RWPE2 (cell line): ENCODE measurements around the gene ACOT12.
"Not testable (repeated sequence)": the region's sequence is repeated elsewhere in the genome, so short reads cannot be mapped to it uniquely, and the experiment has no call there.

Experiments
- ATAC-seq: fragments of 200-7000 bp; cut with Tn5 transposase; 3 replicates; pipeline ENCODE4 v1.9.1; 2021; ENCODE audit warnings: low read depth
- DNase-seq: peaks from one replicate; pipeline ENCODE4 v3.0.0-alpha.2; 2020; ENCODE audit warnings: low spot score
- H3K27ac ChIP-seq: fragments of 450-650 bp; 2 replicates; pipeline ENCODE4 v1.5.1; 2017; ENCODE audit warnings: mild to moderate bottlenecking; ENCODE audit not compliant: poor library complexity, severe bottlenecking
- H3K27me3 ChIP-seq: fragments of 250-450 bp; sonication (Bioruptor Pico); 2 replicates; pipeline ENCODE4 v1.5.1; 2021; ENCODE audit warnings: mild to moderate bottlenecking, moderate library complexity; ENCODE audit not compliant: insufficient read depth, poor library complexity, severe bottlenecking
- H3K36me3 ChIP-seq: fragments of 250-450 bp; sonication (Bioruptor Pico); 2 replicates; pipeline ENCODE4 v1.5.1; 2020; ENCODE audit warnings: low read depth, mild to moderate bottlenecking, moderate library complexity
- H3K4me1 ChIP-seq: fragments of 250-450 bp; sonication (Bioruptor Pico); 2 replicates; pipeline ENCODE4 v1.5.1; 2021; ENCODE audit warnings: mild to moderate bottlenecking, moderate library complexity; ENCODE audit not compliant: insufficient read depth, poor library complexity, severe bottlenecking
- H3K4me3 ChIP-seq: fragments of 250-450 bp; sonication (Bioruptor Pico); 2 replicates; pipeline ENCODE4 v1.5.1; 2021; ENCODE audit warnings: mild to moderate bottlenecking, moderate library complexity; ENCODE audit not compliant: severe bottlenecking
- H3K9me3 ChIP-seq: fragments of 250-450 bp; sonication (Bioruptor Pico); 2 replicates; pipeline ENCODE4 v1.5.1; 2021; ENCODE audit warnings: mild to moderate bottlenecking, moderate library complexity; ENCODE audit not compliant: severe bottlenecking
- CTCF ChIP-seq: fragments of 450-650 bp; IDR thresholded peaks from one replicate; pipeline ENCODE4 v1.5.1; 2017; ENCODE audit warnings: mild to moderate bottlenecking, moderate library complexity; ENCODE audit not compliant: poor library complexity, severe bottlenecking

The ACOT12 gene

GRCh38 chr5:81353189-81353588, 40.7 kb downstream of the ACOT12 start:
- no peak for DNase-seq
- Histone ChIP-seq H3K9me3 (no peaks in the 10 kb centered on the region), H3K27ac (no peak overlapping the region), H3K36me3 (no peaks in the 10 kb centered on the region), H3K4me3 (no peak overlapping the region), H3K27me3 (no peaks in the 10 kb centered on the region), H3K4me1 (no peaks in the 10 kb centered on the region)
- ATAC-seq, result no peak
- no peak for TF ChIP-seq CTCF

GRCh38 chr5:81350507-81350906, 43.4 kb downstream of the ACOT12 start:
- Histone ChIP-seq H3K4me3 (no peak overlapping the region), H3K36me3 (no peaks in the 10 kb centered on the region), H3K27me3 (no peaks in the 10 kb centered on the region), H3K9me3 (no peaks in the 10 kb centered on the region), H3K27ac (no peak overlapping the region), H3K4me1 (no peaks in the 10 kb centered on the region)
- ATAC-seq, result no peak
- no peak for TF ChIP-seq CTCF
- no peak for DNase-seq

GRCh38 chr5:81349161-81349560, 44.8 kb downstream of the ACOT12 start:
- no peak for ATAC-seq
- no peaks in the 10 kb centered on the region for H3K36me3 ChIP-seq

GRCh38 chr5:81345411-81346003, 48.4 kb downstream of the ACOT12 start:
- Histone ChIP-seq H3K27me3 (no peaks in the 10 kb centered on the region), H3K27ac (no peak overlapping the region), H3K4me1 (no peaks in the 10 kb centered on the region), H3K36me3 (no peaks in the 10 kb centered on the region), H3K4me3 (no peak overlapping the region), H3K9me3 (no peaks in the 10 kb centered on the region)
- DNase-seq (no peak), ATAC-seq (no peak)
- TF ChIP-seq CTCF, result no peak

More at GRCh38 chr5:81349161-81349560, 44.8 kb downstream of the ACOT12 start:
- DNase-seq, result no peak
- no peaks in the 10 kb centered on the region for H3K9me3 ChIP-seq
- H3K27ac ChIP-seq, result no peak overlapping the region
- no peak for TF ChIP-seq CTCF
- H3K4me3 ChIP-seq, result no peak overlapping the region
- no peaks in the 10 kb centered on the region for H3K4me1 ChIP-seq
- H3K27me3 ChIP-seq, result no peaks in the 10 kb centered on the region

GRCh38 chr5:81344736-81345135, 49.2 kb downstream of the ACOT12 start:
- H3K9me3 ChIP-seq, result no peaks in the 10 kb centered on the region
- H3K4me1 ChIP-seq, result no peaks in the 10 kb centered on the region
- DNase-seq, result no peak
- no peak for ATAC-seq
- no peak overlapping the region for H3K27ac ChIP-seq
- no peaks in the 10 kb centered on the region for H3K36me3 ChIP-seq
- no peaks in the 10 kb centered on the region for H3K27me3 ChIP-seq
- TF ChIP-seq CTCF, result no peak
- no peak overlapping the region for H3K4me3 ChIP-seq

- ATAC-seq, H3K27ac ChIP-seq, H3K4me1 ChIP-seq, H3K4me3 ChIP-seq, H3K9me3 ChIP-seq, H3K36me3 ChIP-seq, DNase-seq, H3K27me3 ChIP-seq: not testable (repeated sequence)
These were observed 55.7 kb downstream of the ACOT12 start for GRCh38 chr5:81338213-81338612.
